ENCODE results near the gene DACT2.
"Not testable (repeated sequence)": the region's sequence is repeated elsewhere in the genome, so short reads cannot be mapped to it uniquely, and the experiment has no call there.

DACT2 gene

DNA sequence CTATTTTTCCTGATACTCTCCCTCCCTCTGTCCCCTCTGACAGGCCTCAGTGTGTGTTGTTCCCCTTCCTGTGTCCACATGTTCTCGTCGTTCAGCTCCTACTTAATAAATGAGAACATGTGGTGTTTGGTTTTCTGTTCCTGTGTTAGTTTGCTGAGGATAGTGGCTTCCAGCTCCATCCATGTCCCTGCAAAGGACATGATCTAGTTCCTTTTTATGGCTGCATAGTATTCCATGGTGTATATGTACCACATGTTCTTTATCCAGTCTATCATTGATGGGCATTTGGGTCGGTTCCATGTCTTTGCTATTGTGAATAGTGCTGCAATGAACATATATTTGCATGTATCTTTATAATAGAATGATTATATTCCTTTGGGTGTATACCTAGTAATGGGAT lies 51.8 kb downstream of the DACT2 start:
- not testable (repeated sequence) for H3K27me3 Mint-ChIP-seq, H3K4me1 Mint-ChIP-seq

DNA sequence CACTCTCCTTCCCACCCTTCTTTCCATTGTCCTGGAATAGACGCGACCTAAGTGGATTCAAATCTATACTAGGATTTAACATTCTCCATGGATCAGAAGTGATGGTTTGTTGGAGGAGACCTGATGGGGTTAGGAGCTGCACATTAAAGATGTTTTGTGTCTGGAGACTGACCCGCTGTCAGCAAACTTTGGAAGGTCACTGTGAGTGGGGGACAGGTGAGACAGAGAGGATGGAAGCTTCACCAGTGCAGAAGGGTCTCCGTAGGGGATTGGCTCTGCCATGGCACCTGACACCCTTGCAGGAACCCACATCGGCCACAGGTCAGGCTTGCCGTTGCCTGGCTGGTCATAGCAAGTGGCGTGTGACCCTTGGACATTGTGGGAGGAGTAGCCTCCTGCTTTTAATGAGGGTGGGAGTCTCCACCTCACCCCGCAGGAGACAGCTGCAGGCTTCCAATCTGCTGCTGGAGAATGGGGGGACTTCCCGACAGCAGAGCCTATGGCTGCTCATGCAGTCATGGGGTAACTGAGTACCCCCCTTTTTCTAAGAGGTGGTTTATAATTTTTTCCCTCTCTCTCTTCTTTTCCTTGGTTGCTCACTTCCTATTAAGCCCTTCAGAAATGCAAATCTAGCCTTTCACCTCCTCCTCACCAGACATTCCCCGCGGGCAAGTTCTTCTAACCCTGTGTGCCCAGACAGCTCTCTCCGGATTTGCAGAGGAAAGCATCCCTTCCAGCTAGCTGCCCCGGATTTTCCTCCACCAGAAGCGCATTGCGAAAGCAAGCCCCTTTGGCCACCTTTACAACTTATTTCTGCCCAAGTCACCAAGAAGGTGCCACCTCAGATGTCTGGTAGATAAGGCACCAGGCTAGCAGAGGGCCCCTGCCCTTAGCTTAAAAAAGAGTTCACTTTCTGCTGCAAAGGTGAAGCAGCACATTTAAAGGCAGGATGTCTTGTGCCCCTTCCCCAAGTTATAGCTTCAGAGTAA lies 53.5 kb downstream of the DACT2 start:
- Mint-ChIP-seq H3K36me3 (ENCODE audit: insufficient read depth) (peaks cover 1% of the 10 kb centered on the region), H3K27ac (ENCODE audit: low read depth) (no peak overlapping the region), H3K4me3 (no peak overlapping the region), H3K9me3 (no peaks in the 10 kb centered on the region), H3K27me3 (peaks cover 10% of the 10 kb centered on the region), H3K4me1 (no peaks in the 10 kb centered on the region)
- ATAC-seq (replicated peaks; ENCODE audit: extremely low read depth, poor library complexity, severe bottlenecking): no peak
- DNase-seq (ENCODE audit: low spot score in 2 of 2): no peak

More for the DNA sequence above, 51.8 kb downstream of the DACT2 start:
- H3K9me3 Mint-ChIP-seq; DNase-seq (ENCODE audit: low spot score in 2 of 2); H3K36me3 Mint-ChIP-seq (ENCODE audit: insufficient read depth); H3K27ac Mint-ChIP-seq (ENCODE audit: low read depth); H3K4me3 Mint-ChIP-seq; ATAC-seq (replicated peaks; ENCODE audit: extremely low read depth, poor library complexity, severe bottlenecking): not testable (repeated sequence)

DNA sequence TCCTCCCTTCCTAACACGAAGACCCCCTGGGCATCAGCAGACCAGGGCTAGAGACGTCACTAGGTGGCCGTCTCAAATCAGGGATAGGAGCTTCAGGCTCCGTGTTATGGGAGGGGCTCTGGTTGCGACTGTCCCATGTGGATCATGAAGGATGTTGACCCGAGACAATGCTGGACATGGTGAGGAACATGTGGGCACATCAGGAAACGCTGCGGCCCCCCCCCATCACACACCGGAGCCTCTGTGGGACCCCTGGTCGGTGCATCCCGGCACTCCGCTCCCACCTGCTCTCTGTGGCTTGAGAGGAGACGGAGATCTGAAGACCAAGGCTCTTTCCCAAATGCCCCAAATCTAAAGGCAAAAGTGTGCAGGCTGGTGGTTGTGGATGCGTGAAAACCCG lies 54.2 kb downstream of the DACT2 start:
- ATAC-seq (replicated peaks; ENCODE audit: extremely low read depth, poor library complexity, severe bottlenecking) (no peak), DNase-seq (ENCODE audit: low spot score in 2 of 2) (no peak)
- Mint-ChIP-seq H3K27ac (ENCODE audit: low read depth) (no peak overlapping the region), H3K27me3 (peaks cover 17% of the 10 kb centered on the region), H3K4me1 (no peaks in the 10 kb centered on the region), H3K4me3 (no peak overlapping the region), H3K36me3 (ENCODE audit: insufficient read depth) (peaks cover 2% of the 10 kb centered on the region), H3K9me3 (no peaks in the 10 kb centered on the region)

DNA sequence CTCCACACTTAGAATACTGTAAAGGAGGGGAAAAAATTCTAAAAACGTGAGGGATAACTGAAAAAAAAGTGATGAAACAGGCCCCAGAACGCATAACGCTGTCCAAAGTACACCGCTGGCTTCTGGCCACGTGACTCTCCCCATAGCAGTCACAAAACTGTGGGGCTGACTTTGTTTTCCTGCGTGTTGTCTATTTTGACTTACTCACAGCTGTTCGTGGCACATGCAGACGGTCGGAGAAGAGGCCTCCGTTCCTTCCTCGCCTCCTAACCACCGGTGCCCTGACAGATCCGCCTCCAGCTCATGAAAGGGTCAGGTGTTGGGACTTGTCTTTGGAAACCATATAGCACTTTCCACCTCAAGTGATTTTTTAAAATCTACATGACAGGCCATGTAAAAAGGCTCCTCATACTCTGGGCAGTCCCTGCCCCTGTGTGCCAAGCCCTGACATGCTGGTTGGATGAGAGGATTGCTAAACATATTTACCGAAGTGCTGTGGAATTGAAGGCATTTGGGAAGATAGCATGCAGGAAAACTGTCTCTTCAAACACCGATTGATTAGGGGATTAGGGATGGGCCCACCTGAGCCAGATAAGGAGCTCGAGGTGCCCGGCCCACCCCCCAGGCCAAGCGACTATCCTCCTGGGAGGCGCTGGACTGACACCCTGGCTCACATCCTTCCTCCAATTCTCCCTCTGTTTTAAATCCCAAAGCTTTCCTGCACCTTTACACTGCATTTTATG lies 54.8 kb downstream of the DACT2 start:
- no peak overlapping the region for H3K4me3 Mint-ChIP-seq

GRCh38 chr6:168263351-168263905 lies 56.1 kb downstream of the DACT2 start:
- no peak for ATAC-seq (replicated peaks; ENCODE audit: extremely low read depth, poor library complexity, severe bottlenecking)
- no peak for DNase-seq (ENCODE audit: low spot score in 2 of 2)
- Mint-ChIP-seq H3K4me1 (no peaks in the 10 kb centered on the region), H3K9me3 (no peaks in the 10 kb centered on the region), H3K27ac (ENCODE audit: low read depth) (no peak overlapping the region), H3K27me3 (peaks cover 10% of the 10 kb centered on the region), H3K36me3 (ENCODE audit: insufficient read depth) (peaks cover 2% of the 10 kb centered on the region), H3K4me3 (no peak overlapping the region)

More for the DNA sequence above, 54.8 kb downstream of the DACT2 start:
- ATAC-seq (replicated peaks; ENCODE audit: extremely low read depth, poor library complexity, severe bottlenecking) (no peak), DNase-seq (ENCODE audit: low spot score in 2 of 2) (no peak)
- H3K9me3 Mint-ChIP-seq: no peaks in the 10 kb centered on the region
- H3K36me3 Mint-ChIP-seq (ENCODE audit: insufficient read depth): peaks cover 2% of the 10 kb centered on the region
- H3K27me3 Mint-ChIP-seq: peaks cover 17% of the 10 kb centered on the region
- H3K27ac Mint-ChIP-seq (ENCODE audit: low read depth): no peak overlapping the region
- no peaks in the 10 kb centered on the region for H3K4me1 Mint-ChIP-seq

GRCh38 chr6:168261234-168261633 lies 58.3 kb downstream of the DACT2 start:
- Mint-ChIP-seq H3K27ac (ENCODE audit: low read depth) (no peak overlapping the region), H3K4me3 (no peak overlapping the region), H3K4me1 (no peaks in the 10 kb centered on the region), H3K27me3 (peaks cover 9% of the 10 kb centered on the region), H3K9me3 (peaks cover 9% of the 10 kb centered on the region), H3K36me3 (ENCODE audit: insufficient read depth) (peaks cover 2% of the 10 kb centered on the region)
- ATAC-seq (replicated peaks; ENCODE audit: extremely low read depth, poor library complexity, severe bottlenecking) (no peak), DNase-seq (ENCODE audit: low spot score in 2 of 2) (no peak)

DNA sequence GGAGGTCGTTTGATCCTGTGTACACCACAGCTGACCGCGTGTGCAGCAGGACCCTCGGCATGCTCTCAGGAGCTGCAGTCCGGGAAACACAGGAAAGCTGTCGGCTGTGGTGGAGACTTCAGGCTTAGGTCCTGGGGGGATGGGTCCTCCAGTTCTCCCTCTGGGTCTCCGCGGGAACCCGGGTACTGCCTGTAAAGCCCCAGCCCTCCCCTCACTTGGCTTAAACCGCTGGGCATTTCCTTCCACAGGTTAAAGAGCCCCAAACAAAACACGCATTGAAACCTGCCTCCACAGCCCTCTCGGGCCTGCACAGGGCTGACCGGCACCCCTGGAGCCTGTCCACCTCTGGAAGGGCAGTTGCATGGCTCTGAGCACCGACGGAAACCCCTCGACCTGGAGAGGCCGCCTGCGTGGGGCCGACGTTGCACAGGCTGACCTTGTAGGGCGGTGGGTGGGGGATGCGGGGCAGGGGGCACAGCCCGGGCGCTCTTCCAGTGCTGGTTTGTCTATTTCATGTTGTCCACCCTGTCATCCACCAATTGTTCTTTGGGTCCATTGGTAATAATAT lies 59.1 kb downstream of the DACT2 start:
- H3K9me3 Mint-ChIP-seq: peaks cover 9% of the 10 kb centered on the region
- no peak overlapping the region for H3K27ac Mint-ChIP-seq (ENCODE audit: low read depth)
- H3K4me3 Mint-ChIP-seq: no peak overlapping the region
- DNase-seq (ENCODE audit: low spot score in 2 of 2): no peak
- H3K4me1 Mint-ChIP-seq: no peaks in the 10 kb centered on the region
- peaks cover 2% of the 10 kb centered on the region for H3K36me3 Mint-ChIP-seq (ENCODE audit: insufficient read depth)
- peaks cover 9% of the 10 kb centered on the region for H3K27me3 Mint-ChIP-seq
- ATAC-seq (replicated peaks; ENCODE audit: extremely low read depth, poor library complexity, severe bottlenecking): no peak

- Mint-ChIP-seq H3K4me1 (no peaks in the 10 kb centered on the region), H3K9me3 (peaks cover 9% of the 10 kb centered on the region), H3K36me3 (ENCODE audit: insufficient read depth) (peaks cover 2% of the 10 kb centered on the region), H3K4me3 (no peak overlapping the region), H3K27ac (ENCODE audit: low read depth) (no peak overlapping the region), H3K27me3 (peaks cover 9% of the 10 kb centered on the region)
- DNase-seq (ENCODE audit: low spot score in 2 of 2) (no peak), ATAC-seq (replicated peaks; ENCODE audit: extremely low read depth, poor library complexity, severe bottlenecking) (no peak)
Measured at GRCh38 chr6:168258795-168259194, 60.8 kb downstream of the DACT2 start.

- Mint-ChIP-seq H3K4me3 (no peak overlapping the region), H3K27me3 (peaks cover 9% of the 10 kb centered on the region), H3K36me3 (ENCODE audit: insufficient read depth) (peaks cover 2% of the 10 kb centered on the region), H3K4me1 (no peaks in the 10 kb centered on the region), H3K9me3 (peaks cover 9% of the 10 kb centered on the region), H3K27ac (ENCODE audit: low read depth) (no peak overlapping the region)
- no peak for DNase-seq (ENCODE audit: low spot score in 2 of 2)
- no peak for ATAC-seq (replicated peaks; ENCODE audit: extremely low read depth, poor library complexity, severe bottlenecking)
Measured at GRCh38 chr6:168256940-168257339, 62.6 kb downstream of the DACT2 start.

All from central memory CD8-positive, alpha-beta T cell (primary cell).